Head of caudate nucleus (tissue), 42 donors: ENCODE data around the gene TRPC4AP.
"Not testable (repeated sequence)": the region's sequence is repeated elsewhere in the genome, so short reads cannot be mapped to it uniquely, and the experiment has no call there.

Experiments used
- DNase-seq, 42 donors: peaks; one replicate each; pipeline versions ENCODE4 v3.0.0 to v3.0.0-alpha.2; 2020 to 2021; ENCODE audit warnings: mixed read lengths in 7 of 42
- intact Hi-C: fragments of 100-400 bp; cut with DNase I; formaldehyde crosslinking; loops from one replicate; pipeline ENCODE4 v1.15.0; 2022

The TRPC4AP gene

DNA sequence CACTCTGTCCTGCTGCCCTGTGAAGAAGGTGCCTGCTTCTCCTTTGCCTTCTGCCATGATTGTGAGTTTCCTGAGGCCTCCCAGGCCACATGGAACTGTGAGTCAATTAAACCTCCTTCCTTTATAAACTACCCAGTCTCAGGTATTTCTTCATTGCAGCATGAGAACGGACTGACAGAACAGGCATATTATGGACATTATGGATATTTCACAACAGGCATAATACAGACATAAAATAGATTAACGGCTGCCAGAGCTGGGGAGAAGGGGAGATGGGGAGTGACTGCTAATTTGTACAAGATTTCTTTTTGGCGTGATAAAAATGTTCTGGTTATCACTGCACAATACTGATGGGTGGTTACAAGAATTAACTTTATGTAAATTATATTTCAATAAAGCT lies 29.4 kb downstream of the TRPC4AP start:
- intact Hi-C loops, result no loop called here
- DNase-seq, result no peak

DNA sequence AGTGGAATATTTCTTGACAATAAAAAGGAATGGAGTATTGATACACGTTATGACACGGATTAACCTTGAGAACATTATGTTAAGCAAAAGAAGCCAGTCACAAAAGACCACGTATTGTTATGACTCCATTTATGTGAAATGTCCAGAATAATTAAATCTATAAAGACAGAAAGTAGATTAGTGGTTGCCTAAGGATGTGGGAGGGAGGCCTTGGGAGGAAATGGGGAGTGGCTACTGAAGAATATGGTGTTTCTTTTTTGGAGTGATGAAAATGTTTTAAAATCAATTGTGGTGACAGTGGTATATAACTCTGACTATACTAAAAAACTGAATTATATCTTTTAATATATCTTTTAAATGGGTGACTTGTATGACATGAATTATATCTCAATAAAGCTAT lies 30.1 kb downstream of the TRPC4AP start:
- DNase-seq, result no peak
- intact Hi-C loops, result no loop called here

DNA sequence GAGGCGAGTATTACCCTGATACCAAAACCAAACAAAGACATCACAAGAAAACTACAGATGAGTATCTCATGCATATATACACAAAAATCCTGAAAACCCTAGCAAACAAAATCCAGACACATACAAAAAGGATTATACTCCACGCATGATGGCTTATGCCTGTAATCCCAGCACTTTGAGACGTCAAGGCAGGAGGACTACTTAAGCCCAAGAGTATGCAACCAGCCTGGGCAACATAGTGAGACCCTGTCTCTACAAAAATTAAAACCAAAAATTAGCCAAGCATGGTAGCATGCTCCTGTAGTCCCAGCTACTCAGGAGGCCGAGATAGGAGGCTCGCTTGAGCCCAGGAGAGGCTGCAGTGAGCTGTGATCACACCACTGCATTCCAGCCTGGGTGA lies 32.4 kb downstream of the TRPC4AP start:
- intact Hi-C loops, result no loop called here
- no peak for DNase-seq

DNA sequence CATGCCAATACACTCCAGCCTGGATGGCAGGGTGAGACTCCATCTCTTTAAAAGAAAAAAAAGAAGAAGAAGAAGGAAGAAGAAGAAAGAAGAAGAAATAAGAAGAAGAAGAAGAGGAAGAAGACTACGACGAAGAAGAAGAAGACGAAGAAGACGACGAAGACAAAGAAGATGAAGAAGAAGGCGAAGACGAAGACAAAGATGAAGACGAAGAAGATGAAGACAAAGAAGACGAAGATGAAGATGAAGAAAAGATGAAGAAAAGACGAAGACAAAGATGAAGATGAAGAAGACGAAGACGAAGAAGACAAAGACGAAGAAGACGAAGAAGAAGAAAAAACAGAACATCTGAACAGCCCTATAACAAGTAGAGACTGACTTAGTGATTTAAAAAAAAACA lies 33.0 kb downstream of the TRPC4AP start:
- no peak for DNase-seq
- intact Hi-C loops, result no loop called here

DNA sequence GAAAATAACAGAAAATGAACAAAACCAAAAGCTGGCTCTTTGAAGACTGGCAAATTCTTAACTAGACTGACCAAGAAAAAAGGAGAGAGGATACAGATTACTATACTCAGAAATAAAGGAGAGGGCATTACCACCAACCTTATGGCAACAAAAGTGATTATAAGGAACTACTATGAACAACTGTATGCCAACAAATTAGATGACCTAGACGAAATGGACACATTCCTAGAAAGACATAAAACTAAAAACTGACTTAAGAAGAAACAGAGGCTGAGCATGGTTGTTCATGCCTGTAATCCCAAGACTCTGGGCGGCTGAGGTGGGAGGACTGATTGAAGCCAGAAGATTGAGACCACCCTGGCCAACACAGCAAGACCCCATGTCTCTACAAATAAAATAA lies 33.5 kb downstream of the TRPC4AP start:
- DNase-seq, result no peak
- intact Hi-C loops, result no loop called here

DNA sequence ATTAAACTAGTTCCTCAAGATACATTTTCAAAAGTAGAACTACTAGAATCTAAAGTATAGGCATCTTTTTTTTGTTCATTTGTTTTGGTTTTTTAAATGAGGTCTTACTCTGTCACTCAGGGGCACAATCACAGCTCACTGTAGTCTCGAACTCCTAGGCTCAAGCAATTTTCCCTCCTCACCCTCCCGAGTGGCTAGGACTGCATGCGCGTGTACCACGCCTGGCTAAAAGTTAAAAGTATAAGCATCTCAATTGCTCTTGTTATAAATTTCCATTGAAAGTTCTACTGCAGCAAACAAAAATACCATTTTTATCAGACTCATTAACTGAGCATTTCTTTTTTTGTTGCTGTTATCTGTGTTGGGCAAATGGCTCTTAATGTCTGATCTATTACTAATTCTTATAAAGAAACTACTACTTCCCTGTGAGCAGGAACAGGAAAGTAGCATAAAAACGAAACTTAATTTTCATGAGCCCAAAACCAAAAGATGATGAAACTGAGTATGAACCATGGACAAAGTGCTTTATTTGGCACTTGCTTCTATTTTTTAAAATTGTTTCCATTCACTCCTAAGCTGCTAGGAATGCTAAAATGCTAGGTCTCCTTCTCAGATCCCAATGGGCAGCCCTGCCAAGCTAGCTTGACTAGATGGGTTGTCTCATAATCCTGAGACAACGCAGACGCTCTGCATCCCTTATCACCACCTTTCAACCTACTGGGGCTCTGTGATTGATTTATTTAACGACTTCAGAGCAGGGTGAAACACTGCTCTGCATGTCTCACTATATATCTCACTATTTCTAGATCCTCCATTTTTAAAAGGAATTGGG lies 36.9 kb downstream of the TRPC4AP start:
- intact Hi-C loops, result no loop called here

DNA sequence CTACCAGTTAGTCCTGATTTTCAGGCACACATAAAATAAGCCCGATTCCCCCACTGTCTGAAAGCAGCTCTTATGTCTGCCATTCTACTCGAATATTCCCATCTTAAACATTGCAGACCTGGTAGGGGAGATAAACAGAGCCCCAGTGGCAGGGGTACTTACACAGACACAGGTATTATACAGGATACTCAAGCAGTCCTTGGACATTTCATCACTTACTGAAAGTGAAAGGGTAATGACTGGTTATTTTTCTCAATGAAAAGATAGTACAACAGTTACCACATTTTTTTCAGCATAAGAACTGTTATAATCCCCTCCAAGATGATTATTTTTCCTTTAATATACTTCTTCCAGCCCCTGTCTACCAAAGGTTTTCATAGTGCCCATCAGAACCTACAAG lies 37.8 kb downstream of the TRPC4AP start:
- DNase-seq, result no peak
- intact Hi-C loops, result no loop called here

More for the DNA sequence above, 36.9 kb downstream of the TRPC4AP start:
- no peak for DNase-seq

DNA sequence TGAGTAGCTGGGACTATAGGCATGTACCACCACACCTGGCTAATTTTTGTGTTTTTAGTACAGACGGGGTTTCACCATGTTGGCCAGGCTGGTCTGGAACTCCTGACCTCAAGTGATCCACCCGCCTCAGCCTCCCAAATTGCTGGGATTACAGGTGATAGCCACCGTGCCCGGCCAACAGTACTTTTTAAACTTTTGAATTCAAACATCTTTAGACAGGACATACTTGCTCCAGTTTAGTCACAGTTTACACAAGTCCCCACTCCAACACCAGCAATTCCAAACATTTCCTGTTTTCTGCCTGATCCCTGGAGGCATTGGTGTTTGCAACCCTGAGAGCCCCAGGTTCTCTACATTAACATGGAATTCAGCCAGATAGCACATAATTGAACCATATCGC lies 40.0 kb downstream of the TRPC4AP start:
- intact Hi-C loops, DNase-seq: not testable (repeated sequence)

DNA sequence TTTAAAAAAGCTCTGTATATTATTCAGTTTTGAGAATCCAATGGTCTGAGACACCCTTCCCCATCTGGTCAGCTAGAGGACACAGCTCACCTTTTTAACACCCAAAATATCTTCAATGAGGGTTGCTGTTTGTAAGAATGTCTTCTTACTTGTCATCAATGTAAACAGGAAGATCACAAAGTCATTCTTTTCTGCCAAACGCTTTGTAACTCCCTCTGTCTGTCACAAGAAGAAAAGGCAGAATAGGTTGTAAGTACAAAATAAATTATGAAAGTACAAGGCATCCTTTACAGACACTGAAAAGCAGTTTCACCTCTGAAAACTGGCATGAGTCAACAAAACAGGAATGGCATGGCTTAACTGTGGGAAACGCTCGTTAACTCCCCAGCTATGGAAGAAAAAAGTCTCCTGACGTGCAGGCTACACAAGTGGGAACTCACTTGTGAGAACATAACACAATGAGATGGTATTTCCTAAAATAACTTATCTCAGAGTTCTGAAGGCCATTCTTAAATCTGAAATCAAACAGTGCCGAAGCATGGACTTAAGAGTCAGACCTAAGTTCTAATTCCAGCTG lies 42.7 kb downstream of the TRPC4AP start:
- intact Hi-C loops, result loop anchor here (10.0 kb wide), 1 partner anchor 45 kb away; the partner anchor contains the start of gene TRPC4AP

DNA sequence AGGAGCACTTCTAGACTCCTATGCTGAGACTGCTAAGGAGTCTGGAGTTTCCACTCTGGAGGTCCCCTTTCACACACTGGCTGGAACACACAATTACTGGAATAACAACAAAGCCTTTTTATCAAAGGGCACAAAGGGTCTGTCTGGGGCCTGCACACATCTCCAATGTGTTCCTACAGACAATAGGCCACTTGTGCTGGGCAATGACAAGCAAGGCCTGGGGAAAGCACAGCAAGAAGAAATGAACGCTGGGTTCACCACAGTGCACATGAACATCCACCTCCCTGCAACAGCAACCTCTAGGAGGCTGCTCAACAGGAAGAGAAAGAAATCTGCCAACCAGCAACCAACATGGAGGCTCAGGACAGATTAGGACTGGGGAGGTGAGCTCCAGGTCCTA lies 43.9 kb downstream of the TRPC4AP start:
- intact Hi-C loops, result loop anchor here (10.0 kb wide), 1 partner anchor 46 kb away; the partner anchor contains the start of gene TRPC4AP
- DNase-seq, result peak; percentile 27 to 94 (median 82)

More for the DNA sequence above, 42.7 kb downstream of the TRPC4AP start:
- no peak for DNase-seq

DNA sequence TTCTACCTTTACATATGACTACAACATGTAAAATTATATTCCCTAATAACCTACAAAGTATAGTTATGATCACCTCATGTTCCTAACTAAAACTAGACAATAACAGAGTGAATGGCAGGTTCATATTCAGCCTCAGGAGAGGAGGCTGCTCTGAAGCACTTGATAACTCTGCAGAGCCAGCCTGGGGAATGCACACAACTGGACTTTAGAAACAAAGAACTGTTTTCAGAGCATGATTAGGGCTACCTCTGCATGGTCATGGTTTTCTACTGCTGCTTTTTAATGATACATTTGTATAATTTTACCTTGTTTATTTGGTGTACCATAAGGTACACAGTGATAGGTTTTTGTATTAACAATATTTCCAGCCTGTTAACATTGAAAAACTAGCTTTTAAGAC lies 50.3 kb downstream of the TRPC4AP start:
- intact Hi-C loops, result loop anchor here (10.0 kb wide), 1 partner anchor 53 kb away; the partner anchor contains the start of gene TRPC4AP
- peak in 3 of 42 donors; percentile 27 to 63 (median 33) for DNase-seq

DNA sequence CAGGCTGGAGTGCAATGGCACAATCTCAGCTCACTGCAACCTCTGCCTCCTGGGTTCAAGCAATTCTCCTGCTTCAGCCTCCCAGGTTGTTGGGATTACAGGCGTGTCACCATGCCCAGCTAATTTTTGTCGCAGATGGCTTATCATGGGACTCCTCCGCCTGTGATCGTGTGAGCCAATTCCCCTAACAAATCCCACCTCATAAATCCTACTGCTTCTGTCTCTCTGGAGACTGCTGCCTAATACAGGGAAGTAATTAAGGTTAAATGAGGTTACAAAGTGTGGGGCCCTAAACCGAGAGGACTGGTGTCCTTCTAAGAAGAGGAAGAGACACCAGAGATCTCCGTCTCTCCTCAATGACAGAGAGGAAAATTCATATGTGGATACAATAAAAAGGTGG lies 52.0 kb downstream of the TRPC4AP start:
- intact Hi-C loops, result loop anchor here (10.0 kb wide), 1 partner anchor 54 kb away; the partner anchor contains the start of gene TRPC4AP

DNA sequence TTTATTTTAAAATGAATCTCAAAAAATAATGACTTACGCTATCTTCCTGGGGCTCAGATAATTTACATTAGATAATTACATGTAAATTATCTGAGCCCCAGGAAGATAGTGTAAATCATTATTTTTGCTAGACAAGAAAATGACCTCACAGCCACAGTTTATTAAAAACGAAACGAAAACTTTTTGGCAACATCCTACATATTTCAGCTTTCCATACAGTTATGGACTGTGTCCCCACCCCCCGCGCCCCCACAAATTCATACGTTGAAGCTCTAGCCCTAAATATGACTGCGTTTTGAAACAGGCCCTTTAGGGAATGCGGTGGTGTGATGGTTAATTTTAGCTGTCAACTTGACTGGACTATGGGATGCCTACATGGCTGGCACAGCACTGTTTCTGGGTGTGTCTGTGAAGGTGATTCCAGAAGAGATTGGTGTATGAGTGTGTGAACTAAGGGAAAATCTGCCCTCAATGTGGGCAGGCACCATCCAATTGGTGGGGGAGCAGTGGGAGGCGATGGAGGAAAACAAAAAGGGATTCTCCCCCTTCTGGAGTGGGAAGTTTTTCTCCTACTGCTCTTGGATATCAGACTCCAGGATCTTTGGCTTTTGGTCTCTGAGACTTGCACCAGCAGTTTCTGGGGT lies 52.6 kb downstream of the TRPC4AP start:
- intact Hi-C loops, result loop anchor here (10.0 kb wide), 1 partner anchor 55 kb away; the partner anchor contains the start of gene TRPC4AP
- DNase-seq, result no peak

More for the DNA sequence above, 52.0 kb downstream of the TRPC4AP start:
- no peak for DNase-seq

DNA sequence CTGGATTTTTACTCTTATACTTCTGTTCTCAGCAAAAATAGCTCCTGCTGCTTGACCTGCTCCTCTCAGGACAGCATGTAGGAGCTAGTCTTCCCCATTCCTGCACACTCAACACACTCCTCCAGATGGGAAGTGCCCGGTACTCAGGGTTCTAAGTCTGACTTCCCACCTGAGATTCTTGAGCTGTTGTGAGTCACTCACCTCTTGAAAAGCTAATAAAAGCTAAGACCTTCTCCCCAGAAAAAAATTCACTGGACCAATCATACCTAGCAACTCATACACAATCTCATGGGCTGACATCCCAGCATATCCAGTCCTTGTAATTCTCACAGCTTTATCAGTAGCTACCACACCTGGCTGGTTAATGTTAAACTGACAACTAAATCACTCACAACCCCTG lies 53.5 kb downstream of the TRPC4AP start:
- intact Hi-C loops, result no loop called here
- DNase-seq, result peak in 6 of 42 donors; percentile 22 to 53 (median 40)

DNA sequence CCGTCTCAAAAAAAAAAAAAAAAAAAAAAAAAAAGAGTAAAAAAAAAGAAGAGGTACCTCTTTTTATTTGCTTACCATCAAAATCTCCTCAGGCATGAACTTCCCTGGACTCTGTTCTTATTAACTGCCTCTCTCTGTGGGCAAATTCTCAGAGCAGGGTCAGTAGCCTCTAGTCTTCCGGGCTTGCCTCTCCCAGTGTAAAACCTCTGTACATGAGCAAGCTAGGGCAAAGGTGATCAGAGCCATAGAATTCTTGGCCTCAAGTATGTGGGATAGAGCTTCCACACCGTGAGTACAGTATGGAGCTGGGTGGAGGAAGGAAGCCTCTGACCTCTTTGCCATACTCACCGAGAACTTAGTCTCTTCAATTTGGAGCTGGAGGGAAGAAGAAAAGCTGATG lies 58.5 kb downstream of the TRPC4AP start:
- intact Hi-C loops, result no loop called here
- DNase-seq, result no peak

DNA sequence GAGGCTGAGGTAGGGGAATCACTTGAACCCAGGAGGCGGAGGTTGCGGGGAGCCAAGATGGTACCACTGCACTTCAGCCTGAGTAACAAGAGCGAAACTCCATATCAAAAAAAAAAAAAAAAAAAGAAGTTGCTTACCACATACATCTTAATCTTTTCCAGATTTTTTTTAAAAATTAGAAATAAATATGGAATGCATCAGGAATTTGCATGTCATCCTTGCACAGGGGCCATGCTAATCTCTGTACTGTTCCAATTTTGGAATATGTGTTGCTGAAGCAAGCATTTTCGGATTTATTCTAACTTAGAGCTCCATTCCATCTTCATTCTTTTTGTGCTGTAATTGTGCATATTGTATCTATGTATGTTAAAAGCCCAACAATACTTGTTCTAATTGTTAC lies 62.5 kb downstream of the TRPC4AP start:
- no peak for DNase-seq
- intact Hi-C loops, result no loop called here

DNA sequence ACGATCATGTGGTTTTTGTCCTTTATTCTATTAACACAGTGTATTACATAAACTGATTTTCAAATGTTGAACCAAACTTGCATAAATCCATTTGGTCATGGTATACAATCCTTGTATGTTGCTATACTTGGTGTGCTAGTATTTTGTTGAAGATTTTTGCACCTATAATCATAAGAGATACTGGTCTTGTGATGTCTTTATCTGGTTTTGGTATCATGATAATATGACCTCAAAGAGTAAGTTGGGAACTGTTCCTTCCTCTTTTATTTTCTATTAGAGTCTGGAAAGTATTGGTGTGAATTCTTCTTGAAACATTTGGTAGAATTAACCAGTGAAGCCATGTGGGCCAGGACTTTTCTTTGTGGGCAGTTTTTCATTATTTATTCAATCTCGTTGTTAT lies 65.3 kb downstream of the TRPC4AP start:
- intact Hi-C loops, result no loop called here
- DNase-seq, result no peak

DNA sequence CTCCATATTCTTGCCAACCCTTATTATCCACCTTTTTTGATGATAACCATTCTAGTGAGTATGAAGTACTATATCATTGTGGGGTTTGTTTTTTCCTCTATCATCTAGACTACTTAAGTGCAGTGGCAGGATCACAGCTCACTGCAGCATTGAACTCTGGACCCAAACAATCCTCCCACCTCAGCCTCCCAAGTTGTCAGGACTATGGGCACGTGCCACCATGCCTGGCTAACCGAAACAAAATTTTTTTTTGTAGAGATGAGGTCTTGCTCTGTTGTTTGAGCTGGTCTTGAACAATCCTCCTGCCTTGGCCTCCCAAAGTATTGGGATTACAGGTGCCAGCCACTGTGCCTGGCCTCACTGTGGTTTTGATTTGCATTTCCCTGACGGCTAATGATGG lies 67.5 kb downstream of the TRPC4AP start:
- intact Hi-C loops, result no loop called here
- no peak for DNase-seq

DNA sequence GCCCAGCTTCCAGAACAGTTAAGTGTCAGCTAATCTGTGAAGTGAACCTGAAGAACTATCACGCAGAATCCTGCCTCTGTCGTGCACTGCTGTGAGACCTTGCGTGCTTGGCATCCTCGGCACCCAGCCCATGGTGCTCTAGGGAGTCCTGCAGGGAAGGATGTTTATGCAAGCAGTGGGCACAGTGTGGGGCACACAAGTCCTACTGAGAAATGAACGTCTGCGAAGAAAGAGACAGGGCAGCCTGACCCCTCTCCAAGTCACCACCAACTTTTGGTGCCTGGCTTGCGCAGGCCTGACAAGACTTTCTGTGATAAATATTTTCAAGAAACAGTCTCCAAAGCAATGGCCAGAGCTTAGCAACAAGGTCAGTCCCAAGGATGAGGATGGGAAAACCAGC lies 69.0 kb downstream of the TRPC4AP start:
- peak in 1 of 42 donors; percentile 33 for DNase-seq
- intact Hi-C loops, result no loop called here

DNA sequence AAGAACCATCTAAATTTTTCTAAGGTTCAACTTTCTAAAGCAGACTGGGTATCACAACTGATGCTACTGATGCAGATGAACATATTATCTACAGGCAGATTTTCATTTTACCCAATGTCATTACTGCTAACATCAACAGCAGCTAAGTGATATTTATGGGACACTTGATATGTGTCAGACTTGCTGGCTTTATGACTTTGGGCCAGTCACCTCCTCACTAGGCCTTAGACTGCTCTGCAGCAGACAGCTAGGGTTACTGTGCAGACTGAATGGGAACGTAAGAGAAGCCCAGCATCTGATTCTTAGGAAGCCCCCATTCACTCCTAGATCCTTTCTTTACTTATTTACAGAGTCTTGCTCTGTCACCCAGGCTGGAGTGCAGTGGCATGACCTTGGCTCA lies 70.8 kb downstream of the TRPC4AP start:
- intact Hi-C loops, result no loop called here
- peak in 1 of 42 donors; percentile 27 for DNase-seq
